ENCODE measurements around the gene CIC. TPM values are rescaled to one million over a fixed set of nuclear protein-coding genes. Genes with fewer than 3 reads are reported as not detected.

CIC gene
- total and polyA plus RNA-seq, 10 of the 15 experiments (the other 5 are each of a cell fraction or from before 2014, with no cell fraction given): 0.18 to 50.6 (median 7.1) TPM

DNA sequence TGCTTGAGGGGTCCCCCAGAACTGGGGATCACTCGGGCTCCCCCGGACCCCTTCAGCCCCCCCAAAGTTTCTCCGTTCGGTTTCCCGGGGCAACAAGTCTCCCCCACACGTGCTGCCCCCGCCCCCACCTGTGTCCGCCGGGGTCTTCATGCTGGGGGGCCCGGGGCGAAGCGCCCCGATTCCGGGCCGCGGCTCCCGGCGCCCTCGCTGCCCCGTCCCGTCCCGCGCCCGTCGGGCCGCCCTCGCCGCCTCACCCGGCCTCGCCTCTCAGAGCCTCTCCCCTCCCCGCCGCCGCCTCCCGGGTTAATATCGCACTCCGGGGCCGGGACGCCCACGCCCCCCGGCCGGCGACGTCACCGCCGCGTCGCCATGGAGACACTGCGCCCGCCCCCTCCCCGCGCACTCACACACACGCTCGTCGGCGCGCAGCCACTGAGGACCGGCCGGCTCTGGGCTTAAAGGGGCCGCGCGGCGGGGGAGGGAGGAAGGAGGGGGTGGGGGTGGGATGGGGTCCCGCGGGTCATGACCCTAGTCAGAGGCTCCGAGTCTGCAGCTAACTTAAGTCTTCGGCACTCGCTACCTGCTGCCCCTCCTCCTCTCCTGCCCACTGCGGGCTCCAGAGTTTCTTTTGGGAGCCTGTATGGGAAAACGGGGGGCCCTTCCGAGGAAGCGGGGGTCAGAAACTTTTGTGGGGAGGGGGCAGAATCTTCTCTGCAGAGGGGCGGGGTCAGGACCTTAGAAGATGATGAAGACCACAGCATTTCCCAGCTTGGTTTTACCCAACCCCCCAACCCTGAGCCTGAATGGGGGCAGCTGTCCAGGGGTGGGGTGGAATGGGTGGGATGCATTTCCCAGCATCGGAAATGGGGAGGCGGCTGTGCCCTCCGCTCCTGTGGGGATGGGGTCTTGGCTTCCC, 13.9 kb upstream of the CIC start, which contains the start of gene ERF (continued):
- TF ChIP-seq, protein P1, sequence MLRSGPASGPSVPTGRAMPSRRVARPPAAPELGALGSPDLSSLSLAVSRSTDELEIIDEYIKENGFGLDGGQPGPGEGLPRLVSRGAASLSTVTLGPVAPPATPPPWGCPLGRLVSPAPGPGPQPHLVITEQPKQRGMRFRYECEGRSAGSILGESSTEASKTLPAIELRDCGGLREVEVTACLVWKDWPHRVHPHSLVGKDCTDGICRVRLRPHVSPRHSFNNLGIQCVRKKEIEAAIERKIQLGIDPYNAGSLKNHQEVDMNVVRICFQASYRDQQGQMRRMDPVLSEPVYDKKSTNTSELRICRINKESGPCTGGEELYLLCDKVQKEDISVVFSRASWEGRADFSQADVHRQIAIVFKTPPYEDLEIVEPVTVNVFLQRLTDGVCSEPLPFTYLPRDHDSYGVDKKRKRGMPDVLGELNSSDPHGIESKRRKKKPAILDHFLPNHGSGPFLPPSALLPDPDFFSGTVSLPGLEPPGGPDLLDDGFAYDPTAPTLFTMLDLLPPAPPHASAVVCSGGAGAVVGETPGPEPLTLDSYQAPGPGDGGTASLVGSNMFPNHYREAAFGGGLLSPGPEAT (IDR thresholded peaks at IDR 0.05; ENCODE audit: low read depth): no peak
- TF ChIP-seq HDGF (IDR thresholded peaks at IDR 0.05) (no peak), ZNF622 (IDR thresholded peaks at IDR 0.05) (no peak), FOXK2 (IDR thresholded peaks at IDR 0.05) (no peak), RAD51 (IDR thresholded peaks at IDR 0.05) (no peak), YBX1 (IDR thresholded peaks at IDR 0.05) (no peak), HCFC1 (IDR thresholded peaks at IDR 0.05; ENCODE audit: low read length) (no peak), PAX8 (IDR thresholded peaks at IDR 0.05) (no peak), RB1 (IDR thresholded peaks at IDR 0.05; ENCODE audit: borderline replicate concordance) (peak; percentile 18; the same call in 1 of the 2 replicates), ZNF207 (IDR thresholded peaks at IDR 0.05; ENCODE audit: borderline replicate concordance) (0 out of 2 replicates have a peak, but pooled peaks have one; percentile 46), ZBED1 (IDR thresholded peaks at IDR 0.05; ENCODE audit: borderline replicate concordance) (no peak), LARP7 (IDR thresholded peaks at IDR 0.05) (peak; percentile 91), ATF7 (IDR thresholded peaks at IDR 0.05; ENCODE audit: low read depth) (peak; percentile 31; the same call in 1 of the 2 replicates)
- TF ChIP-seq, protein P2, sequence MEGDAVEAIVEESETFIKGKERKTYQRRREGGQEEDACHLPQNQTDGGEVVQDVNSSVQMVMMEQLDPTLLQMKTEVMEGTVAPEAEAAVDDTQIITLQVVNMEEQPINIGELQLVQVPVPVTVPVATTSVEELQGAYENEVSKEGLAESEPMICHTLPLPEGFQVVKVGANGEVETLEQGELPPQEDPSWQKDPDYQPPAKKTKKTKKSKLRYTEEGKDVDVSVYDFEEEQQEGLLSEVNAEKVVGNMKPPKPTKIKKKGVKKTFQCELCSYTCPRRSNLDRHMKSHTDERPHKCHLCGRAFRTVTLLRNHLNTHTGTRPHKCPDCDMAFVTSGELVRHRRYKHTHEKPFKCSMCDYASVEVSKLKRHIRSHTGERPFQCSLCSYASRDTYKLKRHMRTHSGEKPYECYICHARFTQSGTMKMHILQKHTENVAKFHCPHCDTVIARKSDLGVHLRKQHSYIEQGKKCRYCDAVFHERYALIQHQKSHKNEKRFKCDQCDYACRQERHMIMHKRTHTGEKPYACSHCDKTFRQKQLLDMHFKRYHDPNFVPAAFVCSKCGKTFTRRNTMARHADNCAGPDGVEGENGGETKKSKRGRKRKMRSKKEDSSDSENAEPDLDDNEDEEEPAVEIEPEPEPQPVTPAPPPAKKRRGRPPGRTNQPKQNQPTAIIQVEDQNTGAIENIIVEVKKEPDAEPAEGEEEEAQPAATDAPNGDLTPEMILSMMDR (IDR thresholded peaks at IDR 0.05 in 2 of 3, conservative IDR thresholded peaks at IDR 0.05 in 1 of 3; ENCODE audit: control insufficient read depth in 2 of 3, extremely low read depth in 1 of 3, insufficient read depth in 1 of 3, low read depth in 3 of 3, low read length in 3 of 3): no peak
- TF ChIP-seq, protein P3, sequence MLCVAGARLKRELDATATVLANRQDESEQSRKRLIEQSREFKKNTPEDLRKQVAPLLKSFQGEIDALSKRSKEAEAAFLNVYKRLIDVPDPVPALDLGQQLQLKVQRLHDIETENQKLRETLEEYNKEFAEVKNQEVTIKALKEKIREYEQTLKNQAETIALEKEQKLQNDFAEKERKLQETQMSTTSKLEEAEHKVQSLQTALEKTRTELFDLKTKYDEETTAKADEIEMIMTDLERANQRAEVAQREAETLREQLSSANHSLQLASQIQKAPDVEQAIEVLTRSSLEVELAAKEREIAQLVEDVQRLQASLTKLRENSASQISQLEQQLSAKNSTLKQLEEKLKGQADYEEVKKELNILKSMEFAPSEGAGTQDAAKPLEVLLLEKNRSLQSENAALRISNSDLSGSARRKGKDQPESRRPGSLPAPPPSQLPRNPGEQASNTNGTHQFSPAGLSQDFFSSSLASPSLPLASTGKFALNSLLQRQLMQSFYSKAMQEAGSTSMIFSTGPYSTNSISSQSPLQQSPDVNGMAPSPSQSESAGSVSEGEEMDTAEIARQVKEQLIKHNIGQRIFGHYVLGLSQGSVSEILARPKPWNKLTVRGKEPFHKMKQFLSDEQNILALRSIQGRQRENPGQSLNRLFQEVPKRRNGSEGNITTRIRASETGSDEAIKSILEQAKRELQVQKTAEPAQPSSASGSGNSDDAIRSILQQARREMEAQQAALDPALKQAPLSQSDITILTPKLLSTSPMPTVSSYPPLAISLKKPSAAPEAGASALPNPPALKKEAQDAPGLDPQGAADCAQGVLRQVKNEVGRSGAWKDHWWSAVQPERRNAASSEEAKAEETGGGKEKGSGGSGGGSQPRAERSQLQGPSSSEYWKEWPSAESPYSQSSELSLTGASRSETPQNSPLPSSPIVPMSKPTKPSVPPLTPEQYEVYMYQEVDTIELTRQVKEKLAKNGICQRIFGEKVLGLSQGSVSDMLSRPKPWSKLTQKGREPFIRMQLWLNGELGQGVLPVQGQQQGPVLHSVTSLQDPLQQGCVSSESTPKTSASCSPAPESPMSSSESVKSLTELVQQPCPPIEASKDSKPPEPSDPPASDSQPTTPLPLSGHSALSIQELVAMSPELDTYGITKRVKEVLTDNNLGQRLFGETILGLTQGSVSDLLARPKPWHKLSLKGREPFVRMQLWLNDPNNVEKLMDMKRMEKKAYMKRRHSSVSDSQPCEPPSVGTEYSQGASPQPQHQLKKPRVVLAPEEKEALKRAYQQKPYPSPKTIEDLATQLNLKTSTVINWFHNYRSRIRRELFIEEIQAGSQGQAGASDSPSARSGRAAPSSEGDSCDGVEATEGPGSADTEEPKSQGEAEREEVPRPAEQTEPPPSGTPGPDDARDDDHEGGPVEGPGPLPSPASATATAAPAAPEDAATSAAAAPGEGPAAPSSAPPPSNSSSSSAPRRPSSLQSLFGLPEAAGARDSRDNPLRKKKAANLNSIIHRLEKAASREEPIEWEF (IDR thresholded peaks at IDR 0.05; ENCODE audit: insufficient replicate concordance, low read depth, low read length): no peak
- TF ChIP-seq, protein P4, sequence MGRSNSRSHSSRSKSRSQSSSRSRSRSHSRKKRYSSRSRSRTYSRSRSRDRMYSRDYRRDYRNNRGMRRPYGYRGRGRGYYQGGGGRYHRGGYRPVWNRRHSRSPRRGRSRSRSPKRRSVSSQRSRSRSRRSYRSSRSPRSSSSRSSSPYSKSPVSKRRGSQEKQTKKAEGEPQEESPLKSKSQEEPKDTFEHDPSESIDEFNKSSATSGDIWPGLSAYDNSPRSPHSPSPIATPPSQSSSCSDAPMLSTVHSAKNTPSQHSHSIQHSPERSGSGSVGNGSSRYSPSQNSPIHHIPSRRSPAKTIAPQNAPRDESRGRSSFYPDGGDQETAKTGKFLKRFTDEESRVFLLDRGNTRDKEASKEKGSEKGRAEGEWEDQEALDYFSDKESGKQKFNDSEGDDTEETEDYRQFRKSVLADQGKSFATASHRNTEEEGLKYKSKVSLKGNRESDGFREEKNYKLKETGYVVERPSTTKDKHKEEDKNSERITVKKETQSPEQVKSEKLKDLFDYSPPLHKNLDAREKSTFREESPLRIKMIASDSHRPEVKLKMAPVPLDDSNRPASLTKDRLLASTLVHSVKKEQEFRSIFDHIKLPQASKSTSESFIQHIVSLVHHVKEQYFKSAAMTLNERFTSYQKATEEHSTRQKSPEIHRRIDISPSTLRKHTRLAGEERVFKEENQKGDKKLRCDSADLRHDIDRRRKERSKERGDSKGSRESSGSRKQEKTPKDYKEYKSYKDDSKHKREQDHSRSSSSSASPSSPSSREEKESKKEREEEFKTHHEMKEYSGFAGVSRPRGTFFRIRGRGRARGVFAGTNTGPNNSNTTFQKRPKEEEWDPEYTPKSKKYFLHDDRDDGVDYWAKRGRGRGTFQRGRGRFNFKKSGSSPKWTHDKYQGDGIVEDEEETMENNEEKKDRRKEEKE (IDR thresholded peaks at IDR 0.05): no peak
- TF ChIP-seq, protein P5, sequence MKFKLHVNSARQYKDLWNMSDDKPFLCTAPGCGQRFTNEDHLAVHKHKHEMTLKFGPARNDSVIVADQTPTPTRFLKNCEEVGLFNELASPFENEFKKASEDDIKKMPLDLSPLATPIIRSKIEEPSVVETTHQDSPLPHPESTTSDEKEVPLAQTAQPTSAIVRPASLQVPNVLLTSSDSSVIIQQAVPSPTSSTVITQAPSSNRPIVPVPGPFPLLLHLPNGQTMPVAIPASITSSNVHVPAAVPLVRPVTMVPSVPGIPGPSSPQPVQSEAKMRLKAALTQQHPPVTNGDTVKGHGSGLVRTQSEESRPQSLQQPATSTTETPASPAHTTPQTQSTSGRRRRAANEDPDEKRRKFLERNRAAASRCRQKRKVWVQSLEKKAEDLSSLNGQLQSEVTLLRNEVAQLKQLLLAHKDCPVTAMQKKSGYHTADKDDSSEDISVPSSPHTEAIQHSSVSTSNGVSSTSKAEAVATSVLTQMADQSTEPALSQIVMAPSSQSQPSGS (IDR thresholded peaks at IDR 0.05; ENCODE audit: low read length): no peak

All from GM12878 (cell line).